Type B pancreatic cell (in vitro differentiated cells): ENCODE results near the gene NPPB. TPM values are rescaled to one million over a fixed set of nuclear protein-coding genes. Genes with fewer than 3 reads are reported as not detected.

Source experiments
- DNase-seq: peaks from one replicate; pipeline ENCODE4 v3.0.0; 2021; ENCODE audit warnings: mixed read lengths; ENCODE audit not compliant: unreplicated experiment; ENCODE audit errors: extremely low spot score
- H3K27ac Mint-ChIP-seq: 2 replicates; pipeline ENCODE4 v1.8.0; 2021; ENCODE audit warnings: mild to moderate bottlenecking, mixed read lengths
- H3K27me3 Mint-ChIP-seq: 2 replicates; pipeline ENCODE4 v1.8.0; 2021; ENCODE audit warnings: mixed read lengths
- H3K36me3 Mint-ChIP-seq: 2 replicates; pipeline ENCODE4 v1.8.0; 2021; ENCODE audit warnings: mixed read lengths
- H3K4me1 Mint-ChIP-seq: one replicate; pipeline ENCODE4 v1.8.0; 2021; ENCODE audit warnings: mixed read lengths; ENCODE audit not compliant: unreplicated experiment
- H3K4me3 Mint-ChIP-seq: 2 replicates; pipeline ENCODE4 v1.8.0; 2021; ENCODE audit warnings: mild to moderate bottlenecking, mixed read lengths
- H3K9me3 Mint-ChIP-seq: 2 replicates; pipeline ENCODE4 v1.8.0; 2021; ENCODE audit warnings: mixed read lengths
- CTCF ChIP-seq: fragments of 200-600 bp; sonication (generic); conservative IDR thresholded peaks from 2 replicates; pipeline ENCODE4 v1.5.0; 2021; ENCODE audit warnings: antibody characterized with exemption, mild to moderate bottlenecking
- total RNA-seq: library from RNA; stranded (reverse); gene quantifications from 2 replicates; pipeline ENCODE4 v1.2.1, GENCODE V29; 2021; ENCODE audit warnings: low replicate concordance

NPPB gene
- total RNA-seq, 1 donor from 2014 or later, result 1.7 TPM

- no peaks in the 10 kb centered on the region for H3K27me3 Mint-ChIP-seq
- H3K36me3 Mint-ChIP-seq, result no peaks in the 10 kb centered on the region
- H3K4me3 Mint-ChIP-seq, result no peak overlapping the region
- no peak overlapping the region for H3K27ac Mint-ChIP-seq
- no peak for TF ChIP-seq CTCF
- peaks cover 15% of the 10 kb centered on the region for H3K4me1 Mint-ChIP-seq
- no peak for DNase-seq
- H3K9me3 Mint-ChIP-seq, result no peaks in the 10 kb centered on the region
Measured at GRCh38 chr1:11879311-11880180, 20.8 kb upstream of the NPPB start.

GRCh38 chr1:11878891-11879190 is 20.1 kb upstream of the NPPB start:
- no peak for TF ChIP-seq CTCF
- Mint-ChIP-seq H3K27ac (no peak overlapping the region), H3K36me3 (no peaks in the 10 kb centered on the region), H3K4me3 (no peak overlapping the region), H3K9me3 (no peaks in the 10 kb centered on the region), H3K4me1 (peaks cover 15% of the 10 kb centered on the region), H3K27me3 (no peaks in the 10 kb centered on the region)
- no peak for DNase-seq

- TF ChIP-seq CTCF, result no peak
Measured at GRCh38 chr1:11878081-11878890, 19.5 kb upstream of the NPPB start.

GRCh38 chr1:11877074-11877473 is 18.3 kb upstream of the NPPB start:
- Mint-ChIP-seq H3K4me3 (no peak overlapping the region), H3K27ac (no peak overlapping the region), H3K9me3 (no peaks in the 10 kb centered on the region), H3K36me3 (no peaks in the 10 kb centered on the region), H3K4me1 (peaks cover 8% of the 10 kb centered on the region), H3K27me3 (peaks cover 6% of the 10 kb centered on the region)
- no peak for DNase-seq
- no peak for TF ChIP-seq CTCF

More at GRCh38 chr1:11878081-11878890, 19.5 kb upstream of the NPPB start:
- no peak overlapping the region for H3K27ac Mint-ChIP-seq
- no peaks in the 10 kb centered on the region for H3K9me3 Mint-ChIP-seq
- H3K36me3 Mint-ChIP-seq, result no peaks in the 10 kb centered on the region
- H3K27me3 Mint-ChIP-seq, result peaks cover 3% of the 10 kb centered on the region
- H3K4me3 Mint-ChIP-seq, result no peak overlapping the region
- no peak for DNase-seq
- peaks cover 15% of the 10 kb centered on the region for H3K4me1 Mint-ChIP-seq

GRCh38 chr1:11875094-11875493 is 16.3 kb upstream of the NPPB start:
- TF ChIP-seq CTCF, result no peak
- Mint-ChIP-seq H3K27ac (no peak overlapping the region), H3K27me3 (peaks cover 15% of the 10 kb centered on the region), H3K9me3 (no peaks in the 10 kb centered on the region), H3K4me1 (no peaks in the 10 kb centered on the region), H3K4me3 (no peak overlapping the region), H3K36me3 (no peaks in the 10 kb centered on the region)
- no peak for DNase-seq
